ENCODE data around the gene ALCAM. TPM values are rescaled to one million over a fixed set of nuclear protein-coding genes. Genes with fewer than 3 reads are reported as not detected.

Gene ALCAM
- total RNA-seq, 1 experiment from 2014 or later, result 32.3 TPM

GRCh38 chr3:105360003-105360402 lies 6.7 kb upstream of the ALCAM start:
- no peaks in the 10 kb centered on the region for H3K4me1 ChIP-seq (ENCODE audit: control insufficient read depth, insufficient read depth, low read length)
- H3K36me3 ChIP-seq (ENCODE audit: control insufficient read depth, insufficient read depth, low read length), result no peaks in the 10 kb centered on the region
- H3K27ac ChIP-seq (ENCODE audit: low read length), result no peak overlapping the region
- in situ Hi-C loops (cut with HindIII; ENCODE audit: low pct_unique_long_range_greater_than_20kb, low sequenced_read_pairs) (no loop called here), intact Hi-C loops (cut with micrococcal nuclease; ENCODE audit: unreplicated experiment) (no loop called here)
- no peak for ATAC-seq
- BruUV-seq (replicated peaks), result no TSS peak
- no peaks in the 10 kb centered on the region for H3K9me3 ChIP-seq (ENCODE audit: control insufficient read depth, insufficient read depth, low read depth, low read length)
- no peak for DNase-seq (ENCODE audit: low read depth, low spot score)
- CTCF ChIA-PET, result no interaction called here
- POLR2A ChIA-PET, result no interaction called here
- TF ChIP-seq SIN3A (IDR thresholded peaks at IDR 0.05; ENCODE audit: borderline replicate concordance, insufficient read depth, low read depth, low read length) (no peak), POLR2AphosphoS5 (IDR thresholded peaks at IDR 0.05; ENCODE audit: low read depth, low read length) (no peak), TCF7L2 (IDR thresholded peaks at IDR 0.05; ENCODE audit: low read depth, low read length) (no peak), REST (IDR thresholded peaks at IDR 0.05; ENCODE audit: insufficient read depth in 1 of 2, low read depth in 2 of 2, low read length in 1 of 2) (no peak), CTCF (IDR thresholded peaks at IDR 0.05) (no peak)
- no peak overlapping the region for H3K4me3 ChIP-seq (ENCODE audit: low read depth in 2 of 2, low read length in 2 of 2)
- H3K27me3 ChIP-seq (ENCODE audit: control insufficient read depth, insufficient read depth, low read length), result no peaks in the 10 kb centered on the region

GRCh38 chr3:105362021-105362665 lies 4.6 kb upstream of the ALCAM start:
- in situ Hi-C loops (cut with HindIII; ENCODE audit: low pct_unique_long_range_greater_than_20kb, low sequenced_read_pairs), result no loop called here
- TF ChIP-seq TCF7L2 (IDR thresholded peaks at IDR 0.05; ENCODE audit: low read depth, low read length), result no peak
- TF ChIP-seq CTCF (IDR thresholded peaks at IDR 0.05), result no peak
- no peak for TF ChIP-seq REST (IDR thresholded peaks at IDR 0.05; ENCODE audit: insufficient read depth in 1 of 2, low read depth in 2 of 2, low read length in 1 of 2)
- no peak for TF ChIP-seq POLR2AphosphoS5 (IDR thresholded peaks at IDR 0.05; ENCODE audit: low read depth, low read length)
- no peak for TF ChIP-seq SIN3A (IDR thresholded peaks at IDR 0.05; ENCODE audit: borderline replicate concordance, insufficient read depth, low read depth, low read length)

More at GRCh38 chr3:105362021-105362665, 4.6 kb upstream of the ALCAM start:
- Histone ChIP-seq H3K4me3 (ENCODE audit: low read depth in 2 of 2, low read length in 2 of 2) (no peak overlapping the region), H3K9me3 (ENCODE audit: control insufficient read depth, insufficient read depth, low read depth, low read length) (no peaks in the 10 kb centered on the region), H3K27me3 (ENCODE audit: control insufficient read depth, insufficient read depth, low read length) (no peaks in the 10 kb centered on the region), H3K36me3 (ENCODE audit: control insufficient read depth, insufficient read depth, low read length) (no peaks in the 10 kb centered on the region; the same call in 1 of the 2 replicates), H3K4me1 (ENCODE audit: control insufficient read depth, insufficient read depth, low read length) (no peaks in the 10 kb centered on the region), H3K27ac (ENCODE audit: low read length) (no peak overlapping the region)
- ChIA-PET CTCF (no interaction called here), POLR2A (interaction anchor here (0.6 kb wide), 1 partner anchor 414 kb away, joined by 3 read pairs; no protein-coding TSS in a partner anchor)
- intact Hi-C loops (cut with micrococcal nuclease; ENCODE audit: unreplicated experiment), result no loop called here
- no peak for DNase-seq (ENCODE audit: low read depth, low spot score)
- ATAC-seq, result no peak
- no TSS peak for BruUV-seq (replicated peaks)

All from Panc1 (cell line).